SU-DHL-6 (cell line): Measurements from ENCODE around the gene AGAP1.

Experiments used
- EZH2phosphoT487 ChIP-seq: fragments of 200-600 bp; sonication (generic), shearing (Covaris generic); conservative IDR thresholded peaks from 2 replicates; pipeline ENCODE4 v1.6.1; 2018; ENCODE audit warnings: mild to moderate bottlenecking, antibody characterized with exemption, low read length, moderate library complexity, mixed read lengths
- TF ChIP-seq, protein P1 (sequence below): fragments of 200-600 bp; sonication (generic); IDR thresholded peaks from one replicate; pipeline ENCODE4 v1.5.1; 2017; ENCODE audit warnings: antibody characterized with exemption, mild to moderate bottlenecking, low read length, moderate library complexity; ENCODE audit not compliant: insufficient read depth, poor library complexity, severe bottlenecking

DNA sequence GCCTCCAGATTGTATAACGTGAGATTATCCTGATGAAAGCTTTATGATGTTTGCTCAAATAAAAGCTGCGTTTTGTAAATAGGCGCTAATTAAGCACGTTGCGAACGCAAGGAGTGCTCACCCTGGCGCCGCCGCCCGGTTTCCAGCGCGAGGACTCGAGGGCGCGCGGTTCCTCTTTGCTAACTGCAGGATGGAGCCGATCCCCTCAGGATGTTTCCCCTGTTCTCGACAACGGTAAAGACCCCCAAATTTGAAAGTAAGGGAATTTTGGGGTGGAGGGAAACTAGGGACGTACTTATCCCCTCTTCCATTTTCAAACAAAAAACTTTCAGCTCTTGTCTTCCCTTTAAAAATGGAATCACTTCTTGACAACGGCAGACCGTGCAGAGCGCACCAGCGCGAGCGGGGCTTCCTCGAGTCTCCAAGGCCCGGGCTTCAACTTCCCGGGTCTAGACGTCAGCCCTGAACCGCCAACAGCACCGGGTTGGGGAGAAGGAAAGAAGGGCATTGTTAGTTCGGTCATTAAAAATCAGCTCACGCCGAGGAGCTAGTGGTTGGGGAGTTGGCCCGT, 675.4 kb downstream of the AGAP1 start:
- TF ChIP-seq, protein P1, sequence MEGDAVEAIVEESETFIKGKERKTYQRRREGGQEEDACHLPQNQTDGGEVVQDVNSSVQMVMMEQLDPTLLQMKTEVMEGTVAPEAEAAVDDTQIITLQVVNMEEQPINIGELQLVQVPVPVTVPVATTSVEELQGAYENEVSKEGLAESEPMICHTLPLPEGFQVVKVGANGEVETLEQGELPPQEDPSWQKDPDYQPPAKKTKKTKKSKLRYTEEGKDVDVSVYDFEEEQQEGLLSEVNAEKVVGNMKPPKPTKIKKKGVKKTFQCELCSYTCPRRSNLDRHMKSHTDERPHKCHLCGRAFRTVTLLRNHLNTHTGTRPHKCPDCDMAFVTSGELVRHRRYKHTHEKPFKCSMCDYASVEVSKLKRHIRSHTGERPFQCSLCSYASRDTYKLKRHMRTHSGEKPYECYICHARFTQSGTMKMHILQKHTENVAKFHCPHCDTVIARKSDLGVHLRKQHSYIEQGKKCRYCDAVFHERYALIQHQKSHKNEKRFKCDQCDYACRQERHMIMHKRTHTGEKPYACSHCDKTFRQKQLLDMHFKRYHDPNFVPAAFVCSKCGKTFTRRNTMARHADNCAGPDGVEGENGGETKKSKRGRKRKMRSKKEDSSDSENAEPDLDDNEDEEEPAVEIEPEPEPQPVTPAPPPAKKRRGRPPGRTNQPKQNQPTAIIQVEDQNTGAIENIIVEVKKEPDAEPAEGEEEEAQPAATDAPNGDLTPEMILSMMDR, result no peak
- no peak for TF ChIP-seq EZH2phosphoT487
